Measurements from ENCODE around the gene SLC14A1.

GRCh38 chr18:45771587-45772480, 47.9 kb downstream of the SLC14A1 start:
- TF ChIP-seq CTCF (IDR thresholded peaks at IDR 0.05) (no peak), POLR2A (IDR thresholded peaks at IDR 0.05) (no peak), EP300 (IDR thresholded peaks at IDR 0.05) (no peak), POLR2AphosphoS5 (IDR thresholded peaks at IDR 0.05) (no peak)

Data from stomach (tissue), 4 donors.